H1 (cell line): ENCODE results near the gene RSPO3. TPM values are rescaled to one million over a fixed set of nuclear protein-coding genes. Genes with fewer than 3 reads are reported as not detected.

Experiments
- ASH2L ChIP-seq: fragments of 200-600, 300-600 bp; sonication (generic); IDR thresholded peaks from one replicate; pipeline ENCODE4 v1.7.1; 2017; ENCODE audit warnings: low read length
- BRCA1 ChIP-seq: IDR thresholded peaks from 2 replicates; pipeline ENCODE4 v1.6.1; 2012; ENCODE audit warnings: low read depth, low read length, improper control_type of control experiment
- CTBP2 ChIP-seq: IDR thresholded peaks from 2 replicates; pipeline ENCODE4 v1.7.0; 2011; ENCODE audit warnings: borderline replicate concordance, mild to moderate bottlenecking, moderate library complexity, mixed read lengths, low read length; ENCODE audit not compliant: insufficient read depth, insufficient read length
- FOSL1 ChIP-seq: IDR thresholded peaks from 2 replicates; pipeline ENCODE4 v1.6.1; 2011; ENCODE audit warnings: mild to moderate bottlenecking, low read depth, low read length, moderate library complexity; ENCODE audit not compliant: insufficient read depth
- GTF2F1 ChIP-seq: IDR thresholded peaks from 2 replicates; pipeline ENCODE4 v1.6.1; 2012; ENCODE audit warnings: low read depth, low read length, improper control_type of control experiment, borderline replicate concordance
- KDM4A ChIP-seq: IDR thresholded peaks from one replicate; pipeline ENCODE4 v1.7.1; 2012; ENCODE audit warnings: low read depth, mild to moderate bottlenecking, moderate library complexity, low read length, inconsistent platforms; ENCODE audit not compliant: severe bottlenecking
- POLR2AphosphoS5 ChIP-seq: IDR thresholded peaks from 2 replicates; pipeline ENCODE4 v1.6.1; 2011; ENCODE audit warnings: low read depth, low read length
- SIX5 ChIP-seq: IDR thresholded peaks from 2 replicates; pipeline ENCODE4 v1.6.1; 2011; ENCODE audit warnings: mild to moderate bottlenecking, low read depth, low read length
- SUZ12 ChIP-seq: fragments of 200-600 bp; sonication (generic); IDR thresholded peaks from 2 replicates; pipeline ENCODE4 v1.6.1; 2012; ENCODE audit warnings: mild to moderate bottlenecking, inconsistent platforms, low read length, moderate library complexity, mixed read lengths
- polyA plus RNA-seq, 7 experiments: library from polyadenylated mRNA; depleted of rRNA in 3 of 7; stranded (reverse) in 5 of 7; unstranded in 2 of 7; fragments of >200 nt in 5 of 7; fragments of 200-250 nt in 2 of 7; gene quantifications; 1 replicate in 5 of 7; 2 replicates in 1 of 7; 4 replicates in 1 of 7; pipeline versions ENCODE4 v1.2.1 to v1.2.3, GENCODE V29; 2011 to 2013; ENCODE audit warnings: missing spikeins in 2 of 7, mixed read lengths in 2 of 7
- total RNA-seq: library from RNA; stranded (reverse); fragmentation: NEBNext Ultra II Directional; extraction: Animal tissue kit (Norgen Biotek cat#: 25700); gene quantifications from 2 replicates; pipeline ENCODE4 v1.2.1, GENCODE V29; 2021

Gene RSPO3
- total and polyA plus RNA-seq, 2 of the 8 experiments (the other 6 are each of a cell fraction or from before 2014, with no cell fraction given): not detected

- TF ChIP-seq SIX5 (no peak), BRCA1 (no peak), KDM4A (no peak), ASH2L (no peak), POLR2AphosphoS5 (no peak), SUZ12 (no peak), CTBP2 (no peak), FOSL1 (no peak), GTF2F1 (no peak)
These were observed 60.3 kb downstream of the RSPO3 start (continued) for GRCh38 chr6:127178746-127179145.
